Prostate gland (tissue), 2 donors: ENCODE measurements around the gene OR4C11.

Source experiments
- POLR2A ChIP-seq: fragments of 450-650 bp; IDR thresholded peaks from one replicate; pipeline ENCODE4 v1.6.1; 2016; ENCODE audit warnings: antibody characterized with exemption, mild to moderate bottlenecking
- POLR2AphosphoS5 ChIP-seq: sonication (generic); formaldehyde crosslinking; IDR thresholded peaks from one replicate; pipeline ENCODE4 v1.6.1; 2017; ENCODE audit warnings: antibody characterized with exemption
- TF ChIP-seq, protein P1 (sequence below), 4 experiments: fragments of 200-600 bp in 2 of 4; fragments of 450-650 bp in 2 of 4; sonication (generic) in 2 of 4; IDR thresholded peaks; 1 replicate in 3 of 4; 2 replicates in 1 of 4; pipeline ENCODE4 v1.5.1; 2016 to 2019; ENCODE audit warnings: antibody characterized with exemption in 4 of 4, mild to moderate bottlenecking in 2 of 4, moderate library complexity in 2 of 4

GRCh38 chr11:55652560-55652959 lies 45.1 kb upstream of the OR4C11 start:
- TF ChIP-seq, protein P1, sequence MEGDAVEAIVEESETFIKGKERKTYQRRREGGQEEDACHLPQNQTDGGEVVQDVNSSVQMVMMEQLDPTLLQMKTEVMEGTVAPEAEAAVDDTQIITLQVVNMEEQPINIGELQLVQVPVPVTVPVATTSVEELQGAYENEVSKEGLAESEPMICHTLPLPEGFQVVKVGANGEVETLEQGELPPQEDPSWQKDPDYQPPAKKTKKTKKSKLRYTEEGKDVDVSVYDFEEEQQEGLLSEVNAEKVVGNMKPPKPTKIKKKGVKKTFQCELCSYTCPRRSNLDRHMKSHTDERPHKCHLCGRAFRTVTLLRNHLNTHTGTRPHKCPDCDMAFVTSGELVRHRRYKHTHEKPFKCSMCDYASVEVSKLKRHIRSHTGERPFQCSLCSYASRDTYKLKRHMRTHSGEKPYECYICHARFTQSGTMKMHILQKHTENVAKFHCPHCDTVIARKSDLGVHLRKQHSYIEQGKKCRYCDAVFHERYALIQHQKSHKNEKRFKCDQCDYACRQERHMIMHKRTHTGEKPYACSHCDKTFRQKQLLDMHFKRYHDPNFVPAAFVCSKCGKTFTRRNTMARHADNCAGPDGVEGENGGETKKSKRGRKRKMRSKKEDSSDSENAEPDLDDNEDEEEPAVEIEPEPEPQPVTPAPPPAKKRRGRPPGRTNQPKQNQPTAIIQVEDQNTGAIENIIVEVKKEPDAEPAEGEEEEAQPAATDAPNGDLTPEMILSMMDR (IDR thresholded peaks at IDR 0.05): no peak
- TF ChIP-seq POLR2A (no peak), POLR2AphosphoS5 (no peak)
